ENCODE data around the gene C2orf42.

DNA sequence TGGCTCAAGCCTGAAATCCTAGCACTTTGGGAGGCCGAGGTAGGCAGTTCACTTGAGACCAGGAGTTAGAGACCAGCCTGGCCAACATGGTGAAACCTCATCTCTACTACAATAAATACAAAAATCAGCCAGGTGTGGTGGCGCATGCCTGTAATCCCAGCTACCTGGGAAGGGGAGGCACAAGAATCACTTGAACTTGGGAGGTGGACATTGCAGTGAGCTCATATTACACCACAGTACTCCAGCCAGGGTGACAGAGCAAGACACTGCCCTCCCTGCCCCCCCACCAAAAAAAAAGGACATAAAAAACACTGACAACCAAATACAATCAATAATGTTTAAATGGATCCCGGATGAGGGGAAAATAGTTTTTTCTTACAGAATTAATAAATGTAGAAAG is 49.8 kb upstream of the C2orf42 start:
- TF ChIP-seq, protein P1, sequence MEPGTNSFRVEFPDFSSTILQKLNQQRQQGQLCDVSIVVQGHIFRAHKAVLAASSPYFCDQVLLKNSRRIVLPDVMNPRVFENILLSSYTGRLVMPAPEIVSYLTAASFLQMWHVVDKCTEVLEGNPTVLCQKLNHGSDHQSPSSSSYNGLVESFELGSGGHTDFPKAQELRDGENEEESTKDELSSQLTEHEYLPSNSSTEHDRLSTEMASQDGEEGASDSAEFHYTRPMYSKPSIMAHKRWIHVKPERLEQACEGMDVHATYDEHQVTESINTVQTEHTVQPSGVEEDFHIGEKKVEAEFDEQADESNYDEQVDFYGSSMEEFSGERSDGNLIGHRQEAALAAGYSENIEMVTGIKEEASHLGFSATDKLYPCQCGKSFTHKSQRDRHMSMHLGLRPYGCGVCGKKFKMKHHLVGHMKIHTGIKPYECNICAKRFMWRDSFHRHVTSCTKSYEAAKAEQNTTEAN (CRISPR knock-in tag; IDR thresholded peaks at IDR 0.05), result no peak
- TF ChIP-seq, protein P2, sequence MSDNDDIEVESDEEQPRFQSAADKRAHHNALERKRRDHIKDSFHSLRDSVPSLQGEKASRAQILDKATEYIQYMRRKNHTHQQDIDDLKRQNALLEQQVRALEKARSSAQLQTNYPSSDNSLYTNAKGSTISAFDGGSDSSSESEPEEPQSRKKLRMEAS (CRISPR knock-in tag; IDR thresholded peaks at IDR 0.05), result no peak
- TF ChIP-seq, protein P3, sequence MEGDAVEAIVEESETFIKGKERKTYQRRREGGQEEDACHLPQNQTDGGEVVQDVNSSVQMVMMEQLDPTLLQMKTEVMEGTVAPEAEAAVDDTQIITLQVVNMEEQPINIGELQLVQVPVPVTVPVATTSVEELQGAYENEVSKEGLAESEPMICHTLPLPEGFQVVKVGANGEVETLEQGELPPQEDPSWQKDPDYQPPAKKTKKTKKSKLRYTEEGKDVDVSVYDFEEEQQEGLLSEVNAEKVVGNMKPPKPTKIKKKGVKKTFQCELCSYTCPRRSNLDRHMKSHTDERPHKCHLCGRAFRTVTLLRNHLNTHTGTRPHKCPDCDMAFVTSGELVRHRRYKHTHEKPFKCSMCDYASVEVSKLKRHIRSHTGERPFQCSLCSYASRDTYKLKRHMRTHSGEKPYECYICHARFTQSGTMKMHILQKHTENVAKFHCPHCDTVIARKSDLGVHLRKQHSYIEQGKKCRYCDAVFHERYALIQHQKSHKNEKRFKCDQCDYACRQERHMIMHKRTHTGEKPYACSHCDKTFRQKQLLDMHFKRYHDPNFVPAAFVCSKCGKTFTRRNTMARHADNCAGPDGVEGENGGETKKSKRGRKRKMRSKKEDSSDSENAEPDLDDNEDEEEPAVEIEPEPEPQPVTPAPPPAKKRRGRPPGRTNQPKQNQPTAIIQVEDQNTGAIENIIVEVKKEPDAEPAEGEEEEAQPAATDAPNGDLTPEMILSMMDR (IDR thresholded peaks at IDR 0.05), result no peak
- no peak for TF ChIP-seq NR3C1 (CRISPR knock-in tag; conservative IDR thresholded peaks at IDR 0.05; ENCODE audit: low read depth)
- TF ChIP-seq, protein P4, sequence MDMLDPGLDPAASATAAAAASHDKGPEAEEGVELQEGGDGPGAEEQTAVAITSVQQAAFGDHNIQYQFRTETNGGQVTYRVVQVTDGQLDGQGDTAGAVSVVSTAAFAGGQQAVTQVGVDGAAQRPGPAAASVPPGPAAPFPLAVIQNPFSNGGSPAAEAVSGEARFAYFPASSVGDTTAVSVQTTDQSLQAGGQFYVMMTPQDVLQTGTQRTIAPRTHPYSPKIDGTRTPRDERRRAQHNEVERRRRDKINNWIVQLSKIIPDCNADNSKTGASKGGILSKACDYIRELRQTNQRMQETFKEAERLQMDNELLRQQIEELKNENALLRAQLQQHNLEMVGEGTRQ (CRISPR knock-in tag; IDR thresholded peaks at IDR 0.05), result no peak
- TF ChIP-seq NFE2L1 (CRISPR knock-in tag; IDR thresholded peaks at IDR 0.05), result no peak
- TF ChIP-seq ZBTB21 (CRISPR knock-in tag; IDR thresholded peaks at IDR 0.05; ENCODE audit: borderline replicate concordance), result no peak
- TF ChIP-seq ZNF396 (CRISPR knock-in tag; IDR thresholded peaks at IDR 0.05; ENCODE audit: borderline replicate concordance), result no peak
- TF ChIP-seq, protein P5, sequence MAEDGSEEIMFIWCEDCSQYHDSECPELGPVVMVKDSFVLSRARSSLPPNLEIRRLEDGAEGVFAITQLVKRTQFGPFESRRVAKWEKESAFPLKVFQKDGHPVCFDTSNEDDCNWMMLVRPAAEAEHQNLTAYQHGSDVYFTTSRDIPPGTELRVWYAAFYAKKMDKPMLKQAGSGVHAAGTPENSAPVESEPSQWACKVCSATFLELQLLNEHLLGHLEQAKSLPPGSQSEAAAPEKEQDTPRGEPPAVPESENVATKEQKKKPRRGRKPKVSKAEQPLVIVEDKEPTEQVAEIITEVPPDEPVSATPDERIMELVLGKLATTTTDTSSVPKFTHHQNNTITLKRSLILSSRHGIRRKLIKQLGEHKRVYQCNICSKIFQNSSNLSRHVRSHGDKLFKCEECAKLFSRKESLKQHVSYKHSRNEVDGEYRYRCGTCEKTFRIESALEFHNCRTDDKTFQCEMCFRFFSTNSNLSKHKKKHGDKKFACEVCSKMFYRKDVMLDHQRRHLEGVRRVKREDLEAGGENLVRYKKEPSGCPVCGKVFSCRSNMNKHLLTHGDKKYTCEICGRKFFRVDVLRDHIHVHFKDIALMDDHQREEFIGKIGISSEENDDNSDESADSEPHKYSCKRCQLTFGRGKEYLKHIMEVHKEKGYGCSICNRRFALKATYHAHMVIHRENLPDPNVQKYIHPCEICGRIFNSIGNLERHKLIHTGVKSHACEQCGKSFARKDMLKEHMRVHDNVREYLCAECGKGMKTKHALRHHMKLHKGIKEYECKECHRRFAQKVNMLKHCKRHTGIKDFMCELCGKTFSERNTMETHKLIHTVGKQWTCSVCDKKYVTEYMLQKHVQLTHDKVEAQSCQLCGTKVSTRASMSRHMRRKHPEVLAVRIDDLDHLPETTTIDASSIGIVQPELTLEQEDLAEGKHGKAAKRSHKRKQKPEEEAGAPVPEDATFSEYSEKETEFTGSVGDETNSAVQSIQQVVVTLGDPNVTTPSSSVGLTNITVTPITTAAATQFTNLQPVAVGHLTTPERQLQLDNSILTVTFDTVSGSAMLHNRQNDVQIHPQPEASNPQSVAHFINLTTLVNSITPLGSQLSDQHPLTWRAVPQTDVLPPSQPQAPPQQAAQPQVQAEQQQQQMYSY (CRISPR knock-in tag; IDR thresholded peaks at IDR 0.05), result no peak
- no peak for TF ChIP-seq RELA (CRISPR knock-in tag; IDR thresholded peaks at IDR 0.05; ENCODE audit: borderline replicate concordance)
- TF ChIP-seq, protein P6, sequence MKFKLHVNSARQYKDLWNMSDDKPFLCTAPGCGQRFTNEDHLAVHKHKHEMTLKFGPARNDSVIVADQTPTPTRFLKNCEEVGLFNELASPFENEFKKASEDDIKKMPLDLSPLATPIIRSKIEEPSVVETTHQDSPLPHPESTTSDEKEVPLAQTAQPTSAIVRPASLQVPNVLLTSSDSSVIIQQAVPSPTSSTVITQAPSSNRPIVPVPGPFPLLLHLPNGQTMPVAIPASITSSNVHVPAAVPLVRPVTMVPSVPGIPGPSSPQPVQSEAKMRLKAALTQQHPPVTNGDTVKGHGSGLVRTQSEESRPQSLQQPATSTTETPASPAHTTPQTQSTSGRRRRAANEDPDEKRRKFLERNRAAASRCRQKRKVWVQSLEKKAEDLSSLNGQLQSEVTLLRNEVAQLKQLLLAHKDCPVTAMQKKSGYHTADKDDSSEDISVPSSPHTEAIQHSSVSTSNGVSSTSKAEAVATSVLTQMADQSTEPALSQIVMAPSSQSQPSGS (CRISPR knock-in tag; IDR thresholded peaks at IDR 0.05; ENCODE audit: borderline replicate concordance, low read depth), result no peak
